K562 (cell line): Measurements from ENCODE around the gene RANGAP1.

Source experiments
- BHLHE40 ChIP-seq: IDR thresholded peaks from 2 replicates; pipeline ENCODE4 v1.6.1; 2011; ENCODE audit warnings: low read length, improper control_type of control experiment
- CBX8 ChIP-seq: fragments of 200-600 bp; sonication (generic); IDR thresholded peaks from 2 replicates; pipeline ENCODE4 v1.6.1; 2012; ENCODE audit warnings: borderline replicate concordance, mixed run types, low read depth, mild to moderate bottlenecking, moderate library complexity, mixed read lengths, low read length, control low read depth, inconsistent platforms; ENCODE audit not compliant: poor library complexity, severe bottlenecking; ENCODE audit errors: extremely low read depth
- CTCF ChIP-seq, 3 experiments: IDR thresholded peaks in 2 of 3; conservative IDR thresholded peaks in 1 of 3; 2 replicates each; pipeline ENCODE4 v1.5.1; 2011 to 2012; ENCODE audit warnings: low read length in 3 of 3, mild to moderate bottlenecking in 3 of 3, control low read depth in 2 of 3, improper control_type of control experiment in 1 of 3, inconsistent platforms in 1 of 3, low read depth in 1 of 3, mixed read lengths in 1 of 3, moderate library complexity in 1 of 3; ENCODE audit not compliant: insufficient read depth in 2 of 3
- POLR2AphosphoS5 ChIP-seq: IDR thresholded peaks from 2 replicates; pipeline ENCODE4 v1.6.1; 2011; ENCODE audit warnings: mild to moderate bottlenecking, low read depth, low read length, moderate library complexity; ENCODE audit not compliant: control insufficient read depth, insufficient read depth
- RAD21 ChIP-seq, 2 experiments: fragments of 250-450 bp in 1 of 2; fragments of 450-650 bp in 1 of 2; sonication (Bioruptor Pico) in 1 of 2; formaldehyde crosslinking in 1 of 2; IDR thresholded peaks in 1 of 2; conservative IDR thresholded peaks in 1 of 2; 2 replicates each; pipeline versions ENCODE4 v1.4.0 to v1.8.0; 2020 to 2022; ENCODE audit warnings: mild to moderate bottlenecking in 2 of 2, moderate library complexity in 1 of 2
- TCF7L2 ChIP-seq: fragments of 150-350 bp; IDR thresholded peaks from 2 replicates; pipeline ENCODE4 v1.6.1; 2016; ENCODE audit warnings: low read depth, mild to moderate bottlenecking, low read length, moderate library complexity

- TF ChIP-seq RAD21 (CRISPR knock-in tag; conservative IDR thresholded peaks at IDR 0.05 in 1 of 2, IDR thresholded peaks at IDR 0.05 in 1 of 2), result no peak
- no peak for TF ChIP-seq POLR2AphosphoS5
- no peak for TF ChIP-seq CBX8
- no peak for TF ChIP-seq CTCF (IDR thresholded peaks at IDR 0.05 in 2 of 3, conservative IDR thresholded peaks at IDR 0.05 in 1 of 3; ENCODE audit: insufficient read depth in 2 of 3, low read depth in 1 of 3, low read length in 3 of 3)
- TF ChIP-seq BHLHE40, result no peak
- no peak for TF ChIP-seq TCF7L2
Measured at GRCh38 chr22:41324821-41325528, 39.0 kb upstream of the RANGAP1 start.
